K562 (cell line): Measurements from ENCODE around the gene COL4A1.

Experiments
- CHD2 ChIP-seq: IDR thresholded peaks from 2 replicates; pipeline ENCODE4 v1.6.1; 2011; ENCODE audit warnings: low read depth, low read length
- E2F3 ChIP-seq: fragments of 250-450 bp; sonication (Bioruptor Pico); IDR thresholded peaks from 2 replicates; pipeline ENCODE4 v1.4.0; 2020; ENCODE audit warnings: mild to moderate bottlenecking
- EGR1 ChIP-seq: fragments of 450-650 bp; conservative IDR thresholded peaks from 2 replicates; pipeline ENCODE4 v1.6.1; 2017; ENCODE audit warnings: mild to moderate bottlenecking
- FOXK2 ChIP-seq, 2 experiments: fragments of 450-650 bp; IDR thresholded peaks in 1 of 2; conservative IDR thresholded peaks in 1 of 2; 2 replicates each; pipeline ENCODE4 v1.6.1; 2016; ENCODE audit warnings: low read depth in 2 of 2, mild to moderate bottlenecking in 1 of 2
- KLF16 ChIP-seq: IDR thresholded peaks from 2 replicates; pipeline ENCODE4 v1.6.1; 2016; ENCODE audit warnings: antibody characterized with exemption
- NRF1 ChIP-seq, 2 experiments: fragments of 450-650 bp; IDR thresholded peaks in 1 of 2; conservative IDR thresholded peaks in 1 of 2; 2 replicates each; pipeline ENCODE4 v1.6.1; 2014; ENCODE audit warnings: mild to moderate bottlenecking in 2 of 2
- POLR3G ChIP-seq: IDR thresholded peaks from 2 replicates; pipeline ENCODE4 v1.6.1; 2011; ENCODE audit not compliant: insufficient read length, insufficient replicate concordance; ENCODE audit errors: extremely low read depth
- RAD21 ChIP-seq, 2 experiments: fragments of 250-450 bp in 1 of 2; fragments of 450-650 bp in 1 of 2; sonication (Bioruptor Pico) in 1 of 2; formaldehyde crosslinking in 1 of 2; IDR thresholded peaks in 1 of 2; conservative IDR thresholded peaks in 1 of 2; 2 replicates each; pipeline versions ENCODE4 v1.4.0 to v1.8.0; 2020 to 2022; ENCODE audit warnings: mild to moderate bottlenecking in 2 of 2, moderate library complexity in 1 of 2
- ZC3H4 ChIP-seq: sonication (generic); formaldehyde crosslinking; IDR thresholded peaks from 2 replicates; pipeline ENCODE4 v1.9.0; 2021; ENCODE audit warnings: missing genetic modification reagents, borderline replicate concordance
- ZNF239 ChIP-seq: fragments of 250-450 bp; sonication (Bioruptor Pico); IDR thresholded peaks from 2 replicates; pipeline ENCODE4 v1.4.0; 2020; ENCODE audit warnings: mild to moderate bottlenecking
- TF ChIP-seq, protein P1 (sequence below): fragments of 250-450 bp; sonication (Bioruptor Pico); IDR thresholded peaks from 2 replicates; pipeline ENCODE4 v1.6.1; 2021; ENCODE audit warnings: mild to moderate bottlenecking
- TF ChIP-seq, protein P2 (sequence below), 3 experiments: IDR thresholded peaks in 2 of 3; conservative IDR thresholded peaks in 1 of 3; 2 replicates each; pipeline ENCODE4 v1.5.1; 2011 to 2012; ENCODE audit warnings: low read length in 3 of 3, mild to moderate bottlenecking in 3 of 3, control low read depth in 2 of 3, improper control_type of control experiment in 1 of 3, inconsistent platforms in 1 of 3, low read depth in 1 of 3, mixed read lengths in 1 of 3, moderate library complexity in 1 of 3; ENCODE audit not compliant: insufficient read depth in 2 of 3
- TF ChIP-seq, protein P3 (sequence below): sonication (generic); formaldehyde crosslinking; IDR thresholded peaks from 2 replicates; pipeline ENCODE4 v1.5.0; 2020; ENCODE audit warnings: missing genetic modification reagents

DNA sequence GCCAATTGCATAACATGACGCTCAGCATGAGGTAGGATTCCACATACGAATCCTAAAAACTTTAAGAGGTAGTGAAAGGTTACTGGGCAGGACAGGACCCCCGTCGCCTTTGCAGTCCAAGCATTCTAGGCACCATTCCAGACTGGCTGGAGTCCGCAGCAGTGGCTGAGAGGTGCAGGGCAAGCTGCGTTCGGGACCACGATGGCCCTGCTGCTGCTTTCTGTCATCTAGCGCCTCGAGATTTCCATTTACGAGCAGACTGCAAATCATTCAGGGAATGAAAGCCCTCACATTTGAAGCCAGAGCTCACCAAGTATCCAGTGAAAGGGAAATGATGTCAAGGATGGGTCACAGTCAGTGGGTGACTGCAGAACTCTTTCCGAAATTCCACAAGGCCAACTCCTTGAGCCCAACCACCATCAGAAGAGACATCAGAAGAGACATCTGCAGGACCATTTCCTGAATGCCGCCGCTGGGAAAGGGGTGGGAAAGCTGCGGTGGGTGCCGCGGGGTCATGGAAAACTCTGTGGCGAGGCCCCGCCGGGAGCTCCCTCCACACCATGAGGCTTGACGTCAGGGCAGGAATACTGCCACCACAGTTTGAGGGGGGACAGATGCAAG is 88.3 kb downstream of the COL4A1 start:
- TF ChIP-seq NRF1 (conservative IDR thresholded peaks at IDR 0.05 in 1 of 2, IDR thresholded peaks at IDR 0.05 in 1 of 2) (no peak), POLR3G (no peak), RAD21 (CRISPR knock-in tag; conservative IDR thresholded peaks at IDR 0.05 in 1 of 2, IDR thresholded peaks at IDR 0.05 in 1 of 2) (no peak), KLF16 (no peak), CHD2 (no peak), ZC3H4 (CRISPR knock-in tag) (no peak), E2F3 (CRISPR knock-in tag) (no peak), FOXK2 (conservative IDR thresholded peaks at IDR 0.05 in 1 of 2, IDR thresholded peaks at IDR 0.05 in 1 of 2; ENCODE audit: low read depth in 2 of 2) (no peak), ZNF239 (CRISPR knock-in tag) (no peak), EGR1 (no peak)
- TF ChIP-seq, protein P1, sequence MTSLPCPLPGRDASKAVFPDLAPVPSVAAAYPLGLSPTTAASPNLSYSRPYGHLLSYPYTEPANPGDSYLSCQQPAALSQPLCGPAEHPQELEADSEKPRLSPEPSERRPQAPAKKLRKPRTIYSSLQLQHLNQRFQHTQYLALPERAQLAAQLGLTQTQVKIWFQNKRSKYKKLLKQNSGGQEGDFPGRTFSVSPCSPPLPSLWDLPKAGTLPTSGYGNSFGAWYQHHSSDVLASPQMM (CRISPR knock-in tag), result no peak
- TF ChIP-seq, protein P2, sequence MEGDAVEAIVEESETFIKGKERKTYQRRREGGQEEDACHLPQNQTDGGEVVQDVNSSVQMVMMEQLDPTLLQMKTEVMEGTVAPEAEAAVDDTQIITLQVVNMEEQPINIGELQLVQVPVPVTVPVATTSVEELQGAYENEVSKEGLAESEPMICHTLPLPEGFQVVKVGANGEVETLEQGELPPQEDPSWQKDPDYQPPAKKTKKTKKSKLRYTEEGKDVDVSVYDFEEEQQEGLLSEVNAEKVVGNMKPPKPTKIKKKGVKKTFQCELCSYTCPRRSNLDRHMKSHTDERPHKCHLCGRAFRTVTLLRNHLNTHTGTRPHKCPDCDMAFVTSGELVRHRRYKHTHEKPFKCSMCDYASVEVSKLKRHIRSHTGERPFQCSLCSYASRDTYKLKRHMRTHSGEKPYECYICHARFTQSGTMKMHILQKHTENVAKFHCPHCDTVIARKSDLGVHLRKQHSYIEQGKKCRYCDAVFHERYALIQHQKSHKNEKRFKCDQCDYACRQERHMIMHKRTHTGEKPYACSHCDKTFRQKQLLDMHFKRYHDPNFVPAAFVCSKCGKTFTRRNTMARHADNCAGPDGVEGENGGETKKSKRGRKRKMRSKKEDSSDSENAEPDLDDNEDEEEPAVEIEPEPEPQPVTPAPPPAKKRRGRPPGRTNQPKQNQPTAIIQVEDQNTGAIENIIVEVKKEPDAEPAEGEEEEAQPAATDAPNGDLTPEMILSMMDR (IDR thresholded peaks at IDR 0.05 in 2 of 3, conservative IDR thresholded peaks at IDR 0.05 in 1 of 3; ENCODE audit: insufficient read depth in 2 of 3, low read depth in 1 of 3, low read length in 3 of 3), result no peak
- TF ChIP-seq, protein P3, sequence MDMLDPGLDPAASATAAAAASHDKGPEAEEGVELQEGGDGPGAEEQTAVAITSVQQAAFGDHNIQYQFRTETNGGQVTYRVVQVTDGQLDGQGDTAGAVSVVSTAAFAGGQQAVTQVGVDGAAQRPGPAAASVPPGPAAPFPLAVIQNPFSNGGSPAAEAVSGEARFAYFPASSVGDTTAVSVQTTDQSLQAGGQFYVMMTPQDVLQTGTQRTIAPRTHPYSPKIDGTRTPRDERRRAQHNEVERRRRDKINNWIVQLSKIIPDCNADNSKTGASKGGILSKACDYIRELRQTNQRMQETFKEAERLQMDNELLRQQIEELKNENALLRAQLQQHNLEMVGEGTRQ (CRISPR knock-in tag), result no peak
